ENCODE measurements around the gene OR5K2. TPM values are rescaled to one million over a fixed set of nuclear protein-coding genes. Genes with fewer than 3 reads are reported as not detected.

OR5K2 gene
- total RNA-seq, 1 donor from 2014 or later: not detected

GRCh38 chr3:98540346-98540745 is 42.9 kb downstream of the OR5K2 start:
- no peaks in the 10 kb centered on the region for H3K27me3 Mint-ChIP-seq (ENCODE audit: unreplicated experiment)
- no peak for DNase-seq
- TF ChIP-seq, protein P1, sequence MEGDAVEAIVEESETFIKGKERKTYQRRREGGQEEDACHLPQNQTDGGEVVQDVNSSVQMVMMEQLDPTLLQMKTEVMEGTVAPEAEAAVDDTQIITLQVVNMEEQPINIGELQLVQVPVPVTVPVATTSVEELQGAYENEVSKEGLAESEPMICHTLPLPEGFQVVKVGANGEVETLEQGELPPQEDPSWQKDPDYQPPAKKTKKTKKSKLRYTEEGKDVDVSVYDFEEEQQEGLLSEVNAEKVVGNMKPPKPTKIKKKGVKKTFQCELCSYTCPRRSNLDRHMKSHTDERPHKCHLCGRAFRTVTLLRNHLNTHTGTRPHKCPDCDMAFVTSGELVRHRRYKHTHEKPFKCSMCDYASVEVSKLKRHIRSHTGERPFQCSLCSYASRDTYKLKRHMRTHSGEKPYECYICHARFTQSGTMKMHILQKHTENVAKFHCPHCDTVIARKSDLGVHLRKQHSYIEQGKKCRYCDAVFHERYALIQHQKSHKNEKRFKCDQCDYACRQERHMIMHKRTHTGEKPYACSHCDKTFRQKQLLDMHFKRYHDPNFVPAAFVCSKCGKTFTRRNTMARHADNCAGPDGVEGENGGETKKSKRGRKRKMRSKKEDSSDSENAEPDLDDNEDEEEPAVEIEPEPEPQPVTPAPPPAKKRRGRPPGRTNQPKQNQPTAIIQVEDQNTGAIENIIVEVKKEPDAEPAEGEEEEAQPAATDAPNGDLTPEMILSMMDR (IDR thresholded peaks at IDR 0.05; ENCODE audit: partially characterized antibody, unreplicated experiment): no peak
- no peak overlapping the region for H3K4me3 Mint-ChIP-seq (ENCODE audit: unreplicated experiment)
- H3K36me3 Mint-ChIP-seq (ENCODE audit: unreplicated experiment): no peaks in the 10 kb centered on the region
- H3K27ac Mint-ChIP-seq (ENCODE audit: unreplicated experiment): no peak overlapping the region
- no peaks in the 10 kb centered on the region for H3K4me1 Mint-ChIP-seq (ENCODE audit: low read depth, unreplicated experiment)
- H3K9me3 Mint-ChIP-seq (ENCODE audit: unreplicated experiment): no peaks in the 10 kb centered on the region

DNA sequence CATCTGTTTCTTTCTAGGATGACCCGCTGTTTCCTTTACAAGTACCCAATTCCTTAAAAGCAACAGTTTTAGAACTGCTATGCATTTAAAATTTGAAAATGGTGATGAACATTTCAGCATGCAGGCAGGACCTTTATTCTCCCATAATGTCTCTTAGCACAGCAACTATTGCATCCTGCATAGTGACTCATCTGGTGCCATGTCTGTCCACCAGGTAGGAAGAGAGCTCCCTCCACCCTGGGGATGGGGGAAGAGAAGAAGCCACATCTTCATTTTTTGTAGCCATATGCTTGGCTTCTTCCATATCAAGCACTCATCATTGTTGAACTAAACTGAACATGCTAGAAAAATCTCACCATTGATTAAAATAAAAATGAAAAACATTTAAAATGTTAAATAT is 44.2 kb downstream of the OR5K2 start:
- Mint-ChIP-seq H3K9me3 (ENCODE audit: unreplicated experiment) (no peaks in the 10 kb centered on the region), H3K4me3 (ENCODE audit: unreplicated experiment) (no peak overlapping the region), H3K4me1 (ENCODE audit: low read depth, unreplicated experiment) (no peaks in the 10 kb centered on the region), H3K27me3 (ENCODE audit: unreplicated experiment) (no peaks in the 10 kb centered on the region), H3K27ac (ENCODE audit: unreplicated experiment) (no peak overlapping the region), H3K36me3 (ENCODE audit: unreplicated experiment) (no peaks in the 10 kb centered on the region)
- TF ChIP-seq, protein P1 (IDR thresholded peaks at IDR 0.05; ENCODE audit: partially characterized antibody, unreplicated experiment): no peak
- no peak for DNase-seq

- no peaks in the 10 kb centered on the region for H3K36me3 Mint-ChIP-seq (ENCODE audit: unreplicated experiment)
These were observed 45.1 kb downstream of the OR5K2 start for GRCh38 chr3:98542623-98543022.

GRCh38 chr3:98545940-98546339 is 48.5 kb downstream of the OR5K2 start:
- H3K4me3 Mint-ChIP-seq (ENCODE audit: unreplicated experiment): no peak overlapping the region
- no peak overlapping the region for H3K27ac Mint-ChIP-seq (ENCODE audit: unreplicated experiment)
- TF ChIP-seq, protein P1 (IDR thresholded peaks at IDR 0.05; ENCODE audit: partially characterized antibody, unreplicated experiment): no peak

More at GRCh38 chr3:98542623-98543022, 45.1 kb downstream of the OR5K2 start:
- H3K27me3 Mint-ChIP-seq (ENCODE audit: unreplicated experiment): no peaks in the 10 kb centered on the region
- H3K27ac Mint-ChIP-seq (ENCODE audit: unreplicated experiment): no peak overlapping the region
- TF ChIP-seq, protein P1 (IDR thresholded peaks at IDR 0.05; ENCODE audit: partially characterized antibody, unreplicated experiment): no peak
- no peak for DNase-seq
- no peaks in the 10 kb centered on the region for H3K4me1 Mint-ChIP-seq (ENCODE audit: low read depth, unreplicated experiment)
- no peaks in the 10 kb centered on the region for H3K9me3 Mint-ChIP-seq (ENCODE audit: unreplicated experiment)
- no peak overlapping the region for H3K4me3 Mint-ChIP-seq (ENCODE audit: unreplicated experiment)

More at GRCh38 chr3:98545940-98546339, 48.5 kb downstream of the OR5K2 start:
- Mint-ChIP-seq H3K9me3 (ENCODE audit: unreplicated experiment) (no peaks in the 10 kb centered on the region), H3K27me3 (ENCODE audit: unreplicated experiment) (no peaks in the 10 kb centered on the region), H3K4me1 (ENCODE audit: low read depth, unreplicated experiment) (no peaks in the 10 kb centered on the region), H3K36me3 (ENCODE audit: unreplicated experiment) (no peaks in the 10 kb centered on the region)
- no peak for DNase-seq

Other genes with a start within 250 kb of the OR5K2 start
- gene OR5H6, start 233.4 kb upstream of the OR5K2 start, total RNA-seq (ENCODE audit: unreplicated experiment): not detected
- gene OR5H2, start 215.2 kb upstream of the OR5K2 start, total RNA-seq (ENCODE audit: unreplicated experiment): not detected
- gene OR5K4, start 143.8 kb upstream of the OR5K2 start, total RNA-seq (ENCODE audit: unreplicated experiment): not detected
- not detected for gene OR5K3, start 107.0 kb upstream of the OR5K2 start, total RNA-seq (ENCODE audit: unreplicated experiment)
- not detected for gene OR5K1, start 34.5 kb upstream of the OR5K2 start, total RNA-seq (ENCODE audit: unreplicated experiment)
- gene CLDND1, start 25.2 kb downstream of the OR5K2 start, total RNA-seq (ENCODE audit: unreplicated experiment): 164 TPM
- gene GPR15, start 34.3 kb downstream of the OR5K2 start, total RNA-seq (ENCODE audit: unreplicated experiment): not detected
- 11.5 TPM for gene CPOX, start 95.9 kb downstream of the OR5K2 start, total RNA-seq (ENCODE audit: unreplicated experiment)